ENCODE measurements around the gene TENM4.

The TENM4 gene

GRCh38 chr11:78606667-78607066 is 834.2 kb downstream of the TENM4 start:
- H3K4me3 ChIP-seq = no peak overlapping the region
- no peaks in the 10 kb centered on the region for H3K9me3 ChIP-seq
- no peaks in the 10 kb centered on the region for H3K4me1 ChIP-seq
- DNase-seq (ENCODE audit: low spot score in 2 of 2) = no peak
- peaks cover 4% of the 10 kb centered on the region for H3K27me3 ChIP-seq (ENCODE audit: low read depth)
- no peaks in the 10 kb centered on the region for H3K36me3 ChIP-seq (replicated peaks)
- in situ Hi-C loops (cut with MboI; ENCODE audit: low sequenced_read_pairs) = no loop called here

DNA sequence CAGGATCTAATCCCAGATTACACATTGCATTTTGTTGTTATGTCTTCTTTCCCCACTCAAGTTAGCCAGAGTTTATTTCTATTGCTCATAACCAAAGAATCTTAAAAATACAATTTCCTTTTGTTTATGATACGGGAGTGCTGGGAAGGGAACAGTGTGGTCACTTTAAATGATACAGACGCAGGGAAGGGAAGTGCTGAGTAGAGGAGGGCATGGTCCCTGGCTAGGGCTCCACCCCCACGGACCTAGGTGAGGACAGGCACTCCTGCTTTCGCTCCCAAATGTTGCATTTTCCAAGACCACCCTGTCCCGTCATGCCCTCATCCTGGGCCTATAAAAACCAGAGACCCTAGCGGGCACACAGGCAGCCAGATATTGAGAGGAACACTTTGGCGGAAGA is 835.5 kb downstream of the TENM4 start:
- Histone ChIP-seq H3K36me3 (replicated peaks) (no peaks in the 10 kb centered on the region), H3K9me3 (no peaks in the 10 kb centered on the region), H3K4me1 (no peaks in the 10 kb centered on the region), H3K27me3 (ENCODE audit: low read depth) (peaks cover 14% of the 10 kb centered on the region), H3K4me3 (no peak overlapping the region)
- in situ Hi-C loops (cut with MboI; ENCODE audit: low sequenced_read_pairs) = no loop called here
- DNase-seq (ENCODE audit: low spot score in 2 of 2) = no peak

GRCh38 chr11:78603792-78604191 is 837.0 kb downstream of the TENM4 start:
- Histone ChIP-seq H3K4me1 (no peaks in the 10 kb centered on the region), H3K4me3 (no peak overlapping the region), H3K36me3 (replicated peaks) (no peaks in the 10 kb centered on the region), H3K9me3 (no peaks in the 10 kb centered on the region), H3K27me3 (ENCODE audit: low read depth) (peaks cover 21% of the 10 kb centered on the region)
- DNase-seq (ENCODE audit: low spot score in 2 of 2) = peak in 1 of 2 experiments; percentile 14
- in situ Hi-C loops (cut with MboI; ENCODE audit: low sequenced_read_pairs) = no loop called here

All from HAP-1 (cell line).